SK-N-SH treated with all-trans-retinoic acid at 6 μM for 48 hours (cell line): ENCODE measurements around the gene KAT2B.

Experiments
- RARB ChIP-seq: fragments of 250-450 bp; sonication (Bioruptor Pico); IDR thresholded peaks from 2 replicates; pipeline ENCODE4 v1.8.0; 2021; ENCODE audit warnings: mild to moderate bottlenecking, moderate library complexity
- ZFP30 ChIP-seq: fragments of 450-650 bp; formaldehyde crosslinking; IDR thresholded peaks from 2 replicates; pipeline ENCODE4 v1.5.0; 2022; ENCODE audit warnings: mild to moderate bottlenecking, moderate library complexity
- ZNF70 ChIP-seq: fragments of 450-650 bp; formaldehyde crosslinking; IDR thresholded peaks from 2 replicates; pipeline ENCODE4 v1.5.0; 2020; ENCODE audit warnings: mild to moderate bottlenecking, moderate library complexity

- no peak for TF ChIP-seq ZNF70 (CRISPR knock-in tag)
- TF ChIP-seq ZFP30 (CRISPR knock-in tag), result no peak
- TF ChIP-seq RARB, result no peak
Measured at GRCh38 chr3:20043825-20044224, 3.6 kb downstream of the KAT2B start.
